GM19438 (cell line): ENCODE results near the gene KAZN.

Source experiments
- ATAC-seq: cut with Tn5 transposase; IDR thresholded peaks from one replicate; pipeline ENCODE4 v1.9.1; 2021; ENCODE audit warnings: low read depth; ENCODE audit not compliant: unreplicated experiment

The KAZN gene

GRCh38 chr1:14667651-14667984 is 69.1 kb downstream of the KAZN start:
- ATAC-seq = no peak

- no peak for ATAC-seq
These were observed 70.1 kb downstream of the KAZN start for GRCh38 chr1:14668538-14668937.

GRCh38 chr1:14672005-14672404 is 73.5 kb downstream of the KAZN start:
- no peak for ATAC-seq

- ATAC-seq = no peak
These were observed 75.5 kb downstream of the KAZN start for GRCh38 chr1:14674030-14674429.

GRCh38 chr1:14676400-14676799 is 77.9 kb downstream of the KAZN start:
- ATAC-seq = no peak

GRCh38 chr1:14677292-14677971 is 78.9 kb downstream of the KAZN start:
- no peak for ATAC-seq

- no peak for ATAC-seq
These were observed 79.6 kb downstream of the KAZN start for GRCh38 chr1:14678011-14678638.

GRCh38 chr1:14679027-14679688 is 80.7 kb downstream of the KAZN start:
- ATAC-seq = no peak

- no peak for ATAC-seq
These were observed 82.7 kb downstream of the KAZN start for GRCh38 chr1:14681182-14681581.

- no peak for ATAC-seq
These were observed 84.6 kb downstream of the KAZN start for GRCh38 chr1:14682941-14683621.

- no peak for ATAC-seq
These were observed 86.6 kb downstream of the KAZN start for GRCh38 chr1:14685078-14685477.

GRCh38 chr1:14686701-14687100 is 88.2 kb downstream of the KAZN start:
- no peak for ATAC-seq

- ATAC-seq = no peak
These were observed 88.7 kb downstream of the KAZN start for GRCh38 chr1:14687147-14687546.

GRCh38 chr1:14689996-14690615 is 91.6 kb downstream of the KAZN start:
- no peak for ATAC-seq

- ATAC-seq = no peak
These were observed 95.5 kb downstream of the KAZN start for GRCh38 chr1:14693949-14694348.

GRCh38 chr1:14694589-14694988 is 96.1 kb downstream of the KAZN start:
- ATAC-seq = no peak

- ATAC-seq = no peak
These were observed 98.3 kb downstream of the KAZN start for GRCh38 chr1:14696761-14697160.

GRCh38 chr1:14697353-14697752 is 98.9 kb downstream of the KAZN start:
- ATAC-seq = no peak

GRCh38 chr1:14698314-14698713 is 99.8 kb downstream of the KAZN start:
- no peak for ATAC-seq

- ATAC-seq = no peak
These were observed 101.1 kb downstream of the KAZN start for GRCh38 chr1:14699620-14700019.

- ATAC-seq = no peak
These were observed 106.4 kb downstream of the KAZN start for GRCh38 chr1:14704846-14705245.
